H1 (cell line): ENCODE measurements around the gene TCERG1L. TPM values are rescaled to one million over a fixed set of nuclear protein-coding genes. Genes with fewer than 3 reads are reported as not detected.

Experiments
- CBX8 ChIP-seq: fragments of 300-800, 300-1000 bp; sonication (generic); IDR thresholded peaks from 2 replicates; pipeline ENCODE4 v1.7.1; 2016; ENCODE audit warnings: low read depth, low read length, borderline replicate concordance
- CHD2 ChIP-seq: IDR thresholded peaks from 2 replicates; pipeline ENCODE4 v1.6.1; 2012; ENCODE audit warnings: low read length, improper control_type of control experiment
- GTF2F1 ChIP-seq: IDR thresholded peaks from 2 replicates; pipeline ENCODE4 v1.6.1; 2012; ENCODE audit warnings: low read depth, low read length, improper control_type of control experiment, borderline replicate concordance
- MAFK ChIP-seq: IDR thresholded peaks from 2 replicates; pipeline ENCODE4 v1.6.1; 2012; ENCODE audit warnings: low read depth, mild to moderate bottlenecking, improper control_type of control experiment, low read length
- SP4 ChIP-seq: IDR thresholded peaks from 2 replicates; pipeline ENCODE4 v1.6.1; 2012; ENCODE audit warnings: low read length, inconsistent platforms
- TAF1 ChIP-seq: IDR thresholded peaks from 2 replicates; pipeline ENCODE4 v1.6.1; 2011; ENCODE audit warnings: mild to moderate bottlenecking, low read depth, low read length
- TAF7 ChIP-seq: optimal IDR thresholded peaks from 2 replicates; pipeline ENCODE3; 2011; ENCODE audit warnings: low read depth, mild to moderate bottlenecking, inconsistent platforms, low read length, moderate library complexity, borderline replicate concordance
- polyA plus RNA-seq, 7 experiments: library from polyadenylated mRNA; depleted of rRNA in 3 of 7; stranded (reverse) in 5 of 7; unstranded in 2 of 7; fragments of >200 nt in 5 of 7; fragments of 200-250 nt in 2 of 7; gene quantifications; 1 replicate in 5 of 7; 2 replicates in 1 of 7; 4 replicates in 1 of 7; pipeline versions ENCODE4 v1.2.1 to v1.2.3, GENCODE V29; 2011 to 2013; ENCODE audit warnings: missing spikeins in 2 of 7, mixed read lengths in 2 of 7
- total RNA-seq: library from RNA; stranded (reverse); fragmentation: NEBNext Ultra II Directional; extraction: Animal tissue kit (Norgen Biotek cat#: 25700); gene quantifications from 2 replicates; pipeline ENCODE4 v1.2.1, GENCODE V29; 2021
- TF ChIP-seq, protein P1 (sequence below): fragments of 300-600 bp; sonication (generic); IDR thresholded peaks from 2 replicates; pipeline ENCODE4 v1.7.1; 2012; ENCODE audit warnings: low read length, moderate library complexity, mild to moderate bottlenecking, inconsistent platforms; ENCODE audit not compliant: insufficient replicate concordance
- TF ChIP-seq, protein P2 (sequence below): IDR thresholded peaks from 2 replicates; pipeline ENCODE4 v1.6.1; 2012; ENCODE audit warnings: low read length, inconsistent platforms

TCERG1L gene
- total and polyA plus RNA-seq, 2 of the 8 experiments (the other 6 are each of a cell fraction or from before 2014, with no cell fraction given): 3.9 to 6.9 TPM

DNA sequence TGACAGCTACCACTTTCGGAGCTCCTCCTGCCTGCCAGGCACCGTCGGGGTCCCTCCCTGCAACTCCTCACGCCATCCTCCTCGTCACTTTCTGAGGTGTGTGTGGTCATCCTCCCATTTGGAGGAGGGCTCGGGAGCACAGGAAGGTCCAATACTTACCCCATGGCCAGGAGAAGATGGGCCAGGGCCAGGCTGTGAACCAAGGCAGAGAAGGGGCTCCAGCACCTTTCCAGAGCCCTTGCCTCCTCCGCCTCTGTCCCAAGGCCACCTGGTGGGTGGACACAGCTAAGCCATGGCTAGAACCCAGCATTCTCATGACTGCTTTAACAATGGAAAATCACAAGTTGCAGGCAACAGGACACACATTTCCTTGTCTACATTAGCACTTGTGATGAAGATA lies 215.5 kb downstream of the TCERG1L start (continued):
- TF ChIP-seq, protein P1, sequence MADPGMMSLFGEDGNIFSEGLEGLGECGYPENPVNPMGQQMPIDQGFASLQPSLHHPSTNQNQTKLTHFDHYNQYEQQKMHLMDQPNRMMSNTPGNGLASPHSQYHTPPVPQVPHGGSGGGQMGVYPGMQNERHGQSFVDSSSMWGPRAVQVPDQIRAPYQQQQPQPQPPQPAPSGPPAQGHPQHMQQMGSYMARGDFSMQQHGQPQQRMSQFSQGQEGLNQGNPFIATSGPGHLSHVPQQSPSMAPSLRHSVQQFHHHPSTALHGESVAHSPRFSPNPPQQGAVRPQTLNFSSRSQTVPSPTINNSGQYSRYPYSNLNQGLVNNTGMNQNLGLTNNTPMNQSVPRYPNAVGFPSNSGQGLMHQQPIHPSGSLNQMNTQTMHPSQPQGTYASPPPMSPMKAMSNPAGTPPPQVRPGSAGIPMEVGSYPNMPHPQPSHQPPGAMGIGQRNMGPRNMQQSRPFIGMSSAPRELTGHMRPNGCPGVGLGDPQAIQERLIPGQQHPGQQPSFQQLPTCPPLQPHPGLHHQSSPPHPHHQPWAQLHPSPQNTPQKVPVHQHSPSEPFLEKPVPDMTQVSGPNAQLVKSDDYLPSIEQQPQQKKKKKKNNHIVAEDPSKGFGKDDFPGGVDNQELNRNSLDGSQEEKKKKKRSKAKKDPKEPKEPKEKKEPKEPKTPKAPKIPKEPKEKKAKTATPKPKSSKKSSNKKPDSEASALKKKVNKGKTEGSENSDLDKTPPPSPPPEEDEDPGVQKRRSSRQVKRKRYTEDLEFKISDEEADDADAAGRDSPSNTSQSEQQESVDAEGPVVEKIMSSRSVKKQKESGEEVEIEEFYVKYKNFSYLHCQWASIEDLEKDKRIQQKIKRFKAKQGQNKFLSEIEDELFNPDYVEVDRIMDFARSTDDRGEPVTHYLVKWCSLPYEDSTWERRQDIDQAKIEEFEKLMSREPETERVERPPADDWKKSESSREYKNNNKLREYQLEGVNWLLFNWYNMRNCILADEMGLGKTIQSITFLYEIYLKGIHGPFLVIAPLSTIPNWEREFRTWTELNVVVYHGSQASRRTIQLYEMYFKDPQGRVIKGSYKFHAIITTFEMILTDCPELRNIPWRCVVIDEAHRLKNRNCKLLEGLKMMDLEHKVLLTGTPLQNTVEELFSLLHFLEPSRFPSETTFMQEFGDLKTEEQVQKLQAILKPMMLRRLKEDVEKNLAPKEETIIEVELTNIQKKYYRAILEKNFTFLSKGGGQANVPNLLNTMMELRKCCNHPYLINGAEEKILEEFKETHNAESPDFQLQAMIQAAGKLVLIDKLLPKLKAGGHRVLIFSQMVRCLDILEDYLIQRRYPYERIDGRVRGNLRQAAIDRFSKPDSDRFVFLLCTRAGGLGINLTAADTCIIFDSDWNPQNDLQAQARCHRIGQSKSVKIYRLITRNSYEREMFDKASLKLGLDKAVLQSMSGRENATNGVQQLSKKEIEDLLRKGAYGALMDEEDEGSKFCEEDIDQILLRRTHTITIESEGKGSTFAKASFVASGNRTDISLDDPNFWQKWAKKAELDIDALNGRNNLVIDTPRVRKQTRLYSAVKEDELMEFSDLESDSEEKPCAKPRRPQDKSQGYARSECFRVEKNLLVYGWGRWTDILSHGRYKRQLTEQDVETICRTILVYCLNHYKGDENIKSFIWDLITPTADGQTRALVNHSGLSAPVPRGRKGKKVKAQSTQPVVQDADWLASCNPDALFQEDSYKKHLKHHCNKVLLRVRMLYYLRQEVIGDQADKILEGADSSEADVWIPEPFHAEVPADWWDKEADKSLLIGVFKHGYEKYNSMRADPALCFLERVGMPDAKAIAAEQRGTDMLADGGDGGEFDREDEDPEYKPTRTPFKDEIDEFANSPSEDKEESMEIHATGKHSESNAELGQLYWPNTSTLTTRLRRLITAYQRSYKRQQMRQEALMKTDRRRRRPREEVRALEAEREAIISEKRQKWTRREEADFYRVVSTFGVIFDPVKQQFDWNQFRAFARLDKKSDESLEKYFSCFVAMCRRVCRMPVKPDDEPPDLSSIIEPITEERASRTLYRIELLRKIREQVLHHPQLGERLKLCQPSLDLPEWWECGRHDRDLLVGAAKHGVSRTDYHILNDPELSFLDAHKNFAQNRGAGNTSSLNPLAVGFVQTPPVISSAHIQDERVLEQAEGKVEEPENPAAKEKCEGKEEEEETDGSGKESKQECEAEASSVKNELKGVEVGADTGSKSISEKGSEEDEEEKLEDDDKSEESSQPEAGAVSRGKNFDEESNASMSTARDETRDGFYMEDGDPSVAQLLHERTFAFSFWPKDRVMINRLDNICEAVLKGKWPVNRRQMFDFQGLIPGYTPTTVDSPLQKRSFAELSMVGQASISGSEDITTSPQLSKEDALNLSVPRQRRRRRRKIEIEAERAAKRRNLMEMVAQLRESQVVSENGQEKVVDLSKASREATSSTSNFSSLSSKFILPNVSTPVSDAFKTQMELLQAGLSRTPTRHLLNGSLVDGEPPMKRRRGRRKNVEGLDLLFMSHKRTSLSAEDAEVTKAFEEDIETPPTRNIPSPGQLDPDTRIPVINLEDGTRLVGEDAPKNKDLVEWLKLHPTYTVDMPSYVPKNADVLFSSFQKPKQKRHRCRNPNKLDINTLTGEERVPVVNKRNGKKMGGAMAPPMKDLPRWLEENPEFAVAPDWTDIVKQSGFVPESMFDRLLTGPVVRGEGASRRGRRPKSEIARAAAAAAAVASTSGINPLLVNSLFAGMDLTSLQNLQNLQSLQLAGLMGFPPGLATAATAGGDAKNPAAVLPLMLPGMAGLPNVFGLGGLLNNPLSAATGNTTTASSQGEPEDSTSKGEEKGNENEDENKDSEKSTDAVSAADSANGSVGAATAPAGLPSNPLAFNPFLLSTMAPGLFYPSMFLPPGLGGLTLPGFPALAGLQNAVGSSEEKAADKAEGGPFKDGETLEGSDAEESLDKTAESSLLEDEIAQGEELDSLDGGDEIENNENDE: no peak
- no peak for TF ChIP-seq SP4
- TF ChIP-seq, protein P2, sequence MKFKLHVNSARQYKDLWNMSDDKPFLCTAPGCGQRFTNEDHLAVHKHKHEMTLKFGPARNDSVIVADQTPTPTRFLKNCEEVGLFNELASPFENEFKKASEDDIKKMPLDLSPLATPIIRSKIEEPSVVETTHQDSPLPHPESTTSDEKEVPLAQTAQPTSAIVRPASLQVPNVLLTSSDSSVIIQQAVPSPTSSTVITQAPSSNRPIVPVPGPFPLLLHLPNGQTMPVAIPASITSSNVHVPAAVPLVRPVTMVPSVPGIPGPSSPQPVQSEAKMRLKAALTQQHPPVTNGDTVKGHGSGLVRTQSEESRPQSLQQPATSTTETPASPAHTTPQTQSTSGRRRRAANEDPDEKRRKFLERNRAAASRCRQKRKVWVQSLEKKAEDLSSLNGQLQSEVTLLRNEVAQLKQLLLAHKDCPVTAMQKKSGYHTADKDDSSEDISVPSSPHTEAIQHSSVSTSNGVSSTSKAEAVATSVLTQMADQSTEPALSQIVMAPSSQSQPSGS: no peak
- no peak for TF ChIP-seq MAFK
- no peak for TF ChIP-seq CHD2
- TF ChIP-seq TAF1: no peak
- TF ChIP-seq GTF2F1: no peak
- TF ChIP-seq TAF7: no peak
- no peak for TF ChIP-seq CBX8
